Measurements from ENCODE around the gene ADAM22.
"Not testable (repeated sequence)": the region's sequence is repeated elsewhere in the genome, so short reads cannot be mapped to it uniquely, and the experiment has no call there.

Gene ADAM22

GRCh38 chr7:88111140-88111743 is 177.2 kb downstream of the ADAM22 start:
- ATAC-seq: no peak

- ATAC-seq: no peak
These were observed 178.0 kb downstream of the ADAM22 start for GRCh38 chr7:88111954-88112471.

DNA sequence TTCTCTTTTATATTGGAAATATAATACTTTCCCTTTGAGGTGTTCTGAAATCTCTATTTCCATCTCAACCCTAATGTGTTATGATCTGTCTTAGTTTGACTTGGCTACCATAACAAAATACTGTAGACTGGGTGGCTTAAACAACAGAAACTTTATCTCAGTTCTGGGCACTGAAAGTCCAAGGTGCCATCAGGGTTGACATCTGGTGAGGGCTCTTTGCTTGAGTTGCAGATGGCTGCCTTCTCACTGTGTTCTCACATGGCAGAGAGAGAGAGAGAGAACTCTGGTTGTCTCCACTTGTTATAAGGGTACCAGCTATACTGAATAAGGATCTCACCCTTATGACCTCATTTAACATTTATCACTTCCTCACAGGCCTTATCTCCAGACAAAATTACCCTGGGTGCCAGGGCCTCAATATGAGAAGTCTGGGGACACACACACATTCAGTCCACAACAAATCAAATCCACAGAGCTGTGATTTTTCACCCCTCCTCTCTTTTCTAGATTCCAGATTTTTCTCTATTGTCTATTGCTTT is 181.3 kb downstream of the ADAM22 start:
- ATAC-seq: no peak

- no peak for ATAC-seq
These were observed 181.8 kb downstream of the ADAM22 start for GRCh38 chr7:88115816-88116215.

DNA sequence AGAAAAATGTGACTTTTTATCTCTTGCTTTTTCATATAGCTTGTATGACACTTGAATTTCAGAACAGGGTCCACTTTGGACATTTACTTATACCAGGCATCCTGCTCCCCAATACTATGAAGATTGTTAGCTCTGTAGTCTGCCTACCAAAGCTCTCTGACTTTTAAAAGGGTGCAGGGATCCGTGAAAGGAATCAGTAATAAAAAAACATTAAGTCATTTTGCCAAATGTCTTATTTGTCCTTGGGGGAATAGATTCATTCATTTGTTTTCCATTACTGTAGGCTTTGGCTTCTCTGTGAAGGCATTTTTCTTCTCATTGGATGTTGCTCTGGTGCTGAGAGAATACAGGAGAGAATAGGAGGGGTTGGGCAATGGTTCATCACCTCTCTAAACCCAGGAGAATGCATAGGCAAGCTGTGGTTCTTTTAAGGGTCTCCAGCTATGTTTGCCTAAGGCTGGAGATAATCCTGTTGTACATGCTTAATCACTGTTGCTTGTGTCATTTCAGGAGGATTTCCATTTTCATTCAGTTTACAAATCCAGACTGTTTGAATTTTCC is 182.3 kb downstream of the ADAM22 start:
- ATAC-seq: no peak

GRCh38 chr7:88117325-88117724 is 183.3 kb downstream of the ADAM22 start:
- ATAC-seq: no peak

- ATAC-seq: no peak
These were observed 187.3 kb downstream of the ADAM22 start for GRCh38 chr7:88121335-88121734.

GRCh38 chr7:88127637-88128290 is 193.7 kb downstream of the ADAM22 start:
- ATAC-seq: no peak

DNA sequence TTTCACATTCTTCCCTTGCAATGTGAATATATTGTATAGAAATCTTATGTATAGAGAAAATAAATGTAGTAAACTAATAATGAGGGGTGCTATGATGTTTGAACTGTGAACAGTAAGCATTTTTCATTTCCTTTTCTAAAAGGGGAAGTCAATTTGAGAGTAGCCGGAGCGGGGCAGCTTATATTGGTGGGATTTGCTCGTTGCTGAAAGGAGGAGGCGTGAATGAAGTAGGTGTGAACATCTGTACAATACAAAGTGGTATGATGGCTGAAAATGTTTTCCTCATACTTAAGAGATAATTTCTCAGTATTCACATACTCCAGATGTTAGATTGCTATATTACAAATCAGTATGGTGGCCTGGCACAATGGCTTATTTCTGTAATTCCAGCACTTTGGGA is 198.7 kb downstream of the ADAM22 start:
- ATAC-seq: no peak

DNA sequence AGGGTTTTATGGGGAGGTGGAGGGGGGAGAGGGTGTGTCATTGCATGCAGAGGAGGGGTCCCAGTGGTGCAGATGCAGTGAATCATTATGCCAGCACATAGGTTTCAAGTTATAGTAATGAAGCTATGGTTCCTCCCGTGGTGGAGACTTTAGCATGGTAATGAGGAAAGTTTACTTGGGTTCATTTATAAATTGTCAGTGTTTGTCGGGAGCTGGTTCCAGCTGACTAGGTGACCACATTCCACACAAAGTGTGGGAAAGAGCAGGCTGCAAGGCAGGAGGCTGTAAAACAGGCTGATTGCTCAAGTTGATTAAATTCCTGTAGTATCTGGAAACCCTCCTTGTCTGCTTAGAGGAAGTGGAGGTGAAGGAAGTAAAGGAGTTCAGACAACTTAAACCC is 206.9 kb downstream of the ADAM22 start:
- ATAC-seq: no peak

DNA sequence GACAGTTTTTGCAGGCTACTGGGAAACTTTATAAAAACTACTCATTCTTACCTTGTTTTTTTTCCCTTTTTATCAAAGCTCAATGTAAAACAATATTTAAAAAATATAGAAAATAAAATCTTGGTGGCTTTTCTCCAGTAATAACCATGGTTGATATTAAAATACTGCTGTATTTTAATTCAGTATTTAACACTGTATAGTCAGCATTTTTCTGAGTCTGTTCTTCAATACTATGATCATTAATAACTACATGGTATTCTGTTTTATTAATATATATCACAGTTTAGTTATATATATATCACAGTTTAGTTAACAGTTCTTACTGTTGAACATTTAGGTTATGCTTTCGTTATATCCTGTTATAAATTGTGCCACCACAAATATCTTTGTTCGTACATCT is 207.4 kb downstream of the ADAM22 start:
- ATAC-seq: no peak

DNA sequence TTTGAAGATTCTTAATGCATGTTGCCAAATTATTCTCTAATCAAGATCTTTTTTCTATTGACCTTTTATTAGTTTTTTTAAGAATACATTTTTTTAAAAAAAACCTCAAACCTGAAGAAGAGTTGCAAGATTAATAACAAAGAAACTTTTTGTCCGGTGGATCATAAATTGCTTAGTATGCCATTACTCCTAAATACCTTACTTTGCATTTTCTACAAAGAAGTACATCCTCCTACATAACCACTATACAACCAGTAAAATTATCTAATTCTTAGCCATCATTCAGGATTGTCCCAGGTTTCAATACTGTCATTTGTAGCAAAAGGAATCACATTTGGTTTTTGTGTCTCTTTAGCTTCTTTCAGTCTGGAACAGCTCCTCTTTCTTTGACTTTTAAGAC is 207.9 kb downstream of the ADAM22 start:
- ATAC-seq: no peak

- no peak for ATAC-seq
These were observed 212.6 kb downstream of the ADAM22 start for GRCh38 chr7:88146616-88147015.

- no peak for ATAC-seq
These were observed 213.3 kb downstream of the ADAM22 start for GRCh38 chr7:88147341-88147740.

GRCh38 chr7:88147949-88148348 is 213.9 kb downstream of the ADAM22 start:
- no peak for ATAC-seq

DNA sequence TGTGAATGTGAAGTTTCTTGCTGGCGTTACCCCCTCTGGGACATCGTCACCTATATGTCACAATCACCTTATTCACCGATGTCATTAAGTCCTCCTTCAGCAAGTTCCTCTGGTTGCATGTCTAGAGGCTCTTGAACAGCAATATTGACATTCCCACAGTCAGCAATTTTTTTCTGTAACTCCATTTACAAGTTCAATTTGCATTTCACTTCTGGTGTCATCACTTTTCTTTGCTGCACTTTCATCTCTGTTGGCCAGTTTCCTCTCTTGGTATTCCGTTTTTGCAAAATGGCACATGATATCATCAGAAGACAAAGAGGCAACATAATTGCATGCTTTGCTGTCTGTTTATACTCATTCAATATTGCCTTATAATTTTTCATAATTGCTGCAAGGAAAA is 216.0 kb downstream of the ADAM22 start:
- no peak for ATAC-seq

DNA sequence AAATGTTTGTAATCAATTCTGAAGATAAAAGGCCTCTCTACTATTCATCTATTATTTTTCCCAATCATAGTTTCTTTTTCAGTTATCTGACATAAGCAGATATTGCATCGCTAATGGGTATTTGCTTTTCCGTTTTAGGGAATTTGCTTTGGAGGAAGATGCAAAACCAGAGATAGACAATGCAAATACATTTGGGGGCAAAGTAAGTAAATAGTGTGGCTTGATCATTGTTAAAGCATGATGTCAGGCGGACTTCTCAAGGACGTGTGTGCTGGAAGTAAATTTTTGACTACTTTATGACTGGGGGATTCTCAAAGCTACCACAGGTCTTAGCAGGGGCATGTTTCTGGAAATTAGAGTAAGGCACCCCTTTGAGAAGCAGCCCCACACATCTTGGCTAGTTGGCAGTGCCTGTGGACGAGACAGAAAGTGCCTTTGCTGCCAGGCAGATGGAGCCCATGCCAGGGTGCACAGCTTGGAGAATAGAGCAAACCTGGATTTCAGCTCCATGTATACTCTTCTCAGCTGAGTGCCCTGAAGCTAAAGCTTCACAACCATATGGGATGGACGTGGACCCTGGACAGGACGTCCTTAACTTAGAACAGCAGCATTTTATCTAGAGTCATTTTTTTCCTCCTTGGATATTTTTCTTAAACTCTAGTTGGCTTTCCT is 217.2 kb downstream of the ADAM22 start:
- no peak for ATAC-seq

DNA sequence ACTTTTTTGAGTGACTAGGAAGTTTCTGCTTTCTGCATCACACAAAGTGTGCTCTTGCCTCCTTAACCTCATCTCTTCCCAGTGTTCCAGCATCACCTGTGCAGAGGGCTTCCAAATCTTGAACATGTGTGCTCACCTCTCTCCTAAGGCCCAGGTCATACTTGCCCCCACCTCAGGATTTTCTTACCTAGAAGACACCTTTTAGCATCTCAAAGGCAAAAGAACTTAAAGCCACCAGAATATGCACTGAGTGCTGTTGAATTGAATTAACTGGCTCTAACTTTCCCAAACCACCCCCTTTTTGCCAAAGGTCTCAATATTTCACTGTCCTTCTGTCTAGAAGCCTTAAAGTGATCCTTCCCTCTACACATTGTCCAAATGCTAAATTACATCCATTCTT is 219.3 kb downstream of the ADAM22 start:
- no peak for ATAC-seq

GRCh38 chr7:88155756-88156155 is 221.7 kb downstream of the ADAM22 start:
- ATAC-seq: no peak

- no peak for ATAC-seq
These were observed 222.3 kb downstream of the ADAM22 start for GRCh38 chr7:88156356-88156755.

DNA sequence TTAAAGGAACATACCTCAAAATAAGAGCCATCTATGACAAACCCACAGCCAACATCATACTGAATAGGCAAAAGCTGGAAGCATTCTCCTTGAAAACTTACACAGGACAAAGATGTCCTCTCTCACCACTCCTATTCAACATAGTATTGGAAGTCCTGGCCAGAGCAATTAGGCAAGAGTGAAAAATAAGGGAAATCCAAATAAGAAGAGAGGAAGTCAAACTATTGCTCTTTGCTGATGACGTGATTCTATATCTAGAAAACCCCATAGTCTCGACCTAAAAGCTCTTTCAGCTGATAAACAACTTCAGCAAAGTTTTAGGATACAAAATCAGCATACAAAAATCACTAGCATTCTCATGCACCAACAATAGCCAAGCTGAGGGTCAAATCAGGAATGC is 225.7 kb downstream of the ADAM22 start:
- not testable (repeated sequence) for ATAC-seq

DNA sequence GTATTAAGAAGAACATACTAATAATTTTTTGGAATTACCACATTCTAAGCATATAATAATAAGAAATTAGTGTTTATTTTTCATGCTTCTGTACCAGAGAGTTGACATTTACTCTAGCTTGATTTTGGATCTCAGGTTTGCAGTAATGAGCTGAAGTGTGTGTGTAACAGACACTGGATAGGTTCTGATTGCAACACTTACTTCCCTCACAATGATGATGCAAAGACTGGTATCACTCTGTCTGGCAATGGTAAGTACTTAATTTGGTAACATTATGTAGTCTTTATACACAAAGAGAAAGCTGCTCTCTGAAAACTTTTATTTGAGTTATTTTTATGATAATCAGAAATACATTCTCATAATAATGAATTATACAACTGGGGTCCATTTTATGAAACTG is 231.6 kb downstream of the ADAM22 start:
- no peak for ATAC-seq

DNA sequence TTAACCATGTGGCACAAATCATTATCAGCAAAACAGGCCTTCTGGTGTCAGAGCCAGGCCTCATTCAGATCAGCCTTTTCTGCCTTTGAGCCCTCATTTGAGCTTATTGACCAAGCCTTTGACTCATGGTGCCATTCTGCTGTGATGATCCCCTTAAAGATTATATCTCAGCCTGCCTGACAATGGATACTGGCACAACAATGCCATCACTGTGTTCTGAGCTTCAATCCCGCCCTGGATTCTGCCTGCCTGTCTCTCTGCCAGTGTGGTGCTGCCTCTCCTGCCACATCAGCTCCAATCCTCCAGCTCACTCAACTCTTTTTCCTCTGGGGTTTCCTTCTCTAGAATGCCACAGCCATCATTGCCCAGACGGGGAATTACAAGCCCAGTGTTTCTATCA is 233.2 kb downstream of the ADAM22 start:
- ATAC-seq: no peak

DNA sequence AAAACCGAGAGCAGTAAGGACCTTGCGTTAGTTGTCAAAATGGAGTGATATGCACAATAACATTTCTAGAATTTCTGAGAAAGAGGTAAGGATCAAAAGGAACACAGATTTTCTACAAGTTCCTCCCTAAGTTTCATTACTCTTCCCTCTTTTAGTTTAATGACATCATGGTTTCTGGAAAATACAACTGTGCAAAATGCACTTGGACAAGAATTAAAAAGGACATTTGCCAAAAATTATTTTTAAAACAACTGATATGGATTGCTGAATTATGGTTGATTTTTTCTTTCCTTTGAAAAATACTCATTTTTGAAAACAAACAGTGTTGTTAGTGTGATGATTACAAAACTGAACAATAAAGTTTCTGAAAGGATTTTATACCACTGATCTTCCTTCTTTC is 233.7 kb downstream of the ADAM22 start:
- no peak for ATAC-seq
